ENCODE results near the gene TALDO1. TPM values are rescaled to one million over a fixed set of nuclear protein-coding genes. Genes with fewer than 3 reads are reported as not detected.

Gene TALDO1
- total RNA-seq, 6 donors from 2014 or later, result 163 to 313 (median 217) TPM

GRCh38 chr11:763549-764321 is 16.5 kb downstream of the TALDO1 start:
- Histone ChIP-seq H3K36me3 (peaks cover 36 to 77% (median 66%) of the 10 kb centered on the region in 4 donors), H3K27ac (peak overlapping the region in 1 of 4 donors; percentile 17), H3K27me3 (no peaks in the 10 kb centered on the region), H3K4me3 (no peak overlapping the region), H3K9me3 (no peaks in the 10 kb centered on the region), H3K4me1 (peaks cover 0 to 7% (median 6%) of the 10 kb centered on the region in 4 donors)
- 86 to 92% methylated on average over 13 to 22 of the region's 22 CpGs for whole genome bisulfite sequencing, 2 donors
- DNase-seq (peak in 1 of 2 donors; percentile 68), ATAC-seq (ENCODE audit: low FRiP score in 2 of 2) (no peak)
- TF ChIP-seq EP300 (IDR thresholded peaks at IDR 0.05) (no peak), CTCF (IDR thresholded peaks at IDR 0.05) (no peak), POLR2AphosphoS5 (IDR thresholded peaks at IDR 0.05) (no peak), POLR2A (IDR thresholded peaks at IDR 0.05) (no peak)

GRCh38 chr11:764322-765024 is 17.2 kb downstream of the TALDO1 start:
- Histone ChIP-seq H3K4me1 (peaks cover 0 to 7% (median 6%) of the 10 kb centered on the region in 4 donors), H3K27me3 (no peaks in the 10 kb centered on the region), H3K36me3 (peaks cover 32 to 70% (median 59%) of the 10 kb centered on the region in 4 donors), H3K27ac (no peak overlapping the region), H3K9me3 (no peaks in the 10 kb centered on the region), H3K4me3 (no peak overlapping the region)
- ATAC-seq (ENCODE audit: low FRiP score in 2 of 2) (no peak), DNase-seq (no peak)
- TF ChIP-seq POLR2AphosphoS5 (IDR thresholded peaks at IDR 0.05) (no peak), EP300 (IDR thresholded peaks at IDR 0.05) (no peak), CTCF (IDR thresholded peaks at IDR 0.05) (no peak), POLR2A (IDR thresholded peaks at IDR 0.05) (no peak)
- WGBS, 2 donors, result 91 to 92% methylated on average over 17 to 18 of the region's 18 CpGs

GRCh38 chr11:765025-765801 is 17.9 kb downstream of the TALDO1 start:
- Histone ChIP-seq H3K27me3 (no peaks in the 10 kb centered on the region), H3K36me3 (peaks cover 25 to 65% (median 57%) of the 10 kb centered on the region in 4 donors), H3K9me3 (no peaks in the 10 kb centered on the region), H3K4me3 (no peak overlapping the region), H3K27ac (peak overlapping the region in 1 of 4 donors; percentile 16), H3K4me1 (peaks cover 0 to 7% (median 6%) of the 10 kb centered on the region in 4 donors)
- WGBS, 2 donors, result 73 to 74% methylated on average over 15 to 18 of the region's 19 CpGs
- DNase-seq (peak; percentile 69 to 76), ATAC-seq (ENCODE audit: low FRiP score in 2 of 2) (peak; percentile 64 to 65)
- TF ChIP-seq POLR2A (IDR thresholded peaks at IDR 0.05), result peak in 1 of 4 donors; percentile 12
- no peak for TF ChIP-seq POLR2AphosphoS5 (IDR thresholded peaks at IDR 0.05)
- peak; percentile 57 to 79 (median 68) for TF ChIP-seq CTCF (IDR thresholded peaks at IDR 0.05)

GRCh38 chr11:765802-766091 is 18.5 kb downstream of the TALDO1 start:
- 93 to 95% methylated on average over 8 of the region's 8 CpGs for WGBS, 2 donors
- no peak overlapping the region for H3K4me3 ChIP-seq
- TF ChIP-seq POLR2AphosphoS5 (IDR thresholded peaks at IDR 0.05) (no peak), POLR2A (IDR thresholded peaks at IDR 0.05) (no peak), CTCF (IDR thresholded peaks at IDR 0.05) (no peak), EP300 (IDR thresholded peaks at IDR 0.05) (no peak)
- DNase-seq, result no peak
- H3K9me3 ChIP-seq, result no peaks in the 10 kb centered on the region
- H3K4me1 ChIP-seq, result peaks cover 0 to 7% (median 6%) of the 10 kb centered on the region in 4 donors
- H3K27ac ChIP-seq, result peak overlapping the region in 1 of 4 donors; percentile 16
- no peak for ATAC-seq (ENCODE audit: low FRiP score in 2 of 2)
- peaks cover 20 to 65% (median 57%) of the 10 kb centered on the region in 4 donors for H3K36me3 ChIP-seq
- no peaks in the 10 kb centered on the region for H3K27me3 ChIP-seq
